Neutrophil (primary cell): Measurements from ENCODE around the gene KEL.

Experiments used
- H3K27ac ChIP-seq: fragments of 200-600 bp; sonication (generic); 2 replicates; pipeline ENCODE4 v1.5.1; 2016; ENCODE audit warnings: mild to moderate bottlenecking, moderate library complexity
- H3K27me3 ChIP-seq: fragments of 200-600 bp; sonication (generic); 2 replicates; pipeline ENCODE4 v1.6.0; 2016; ENCODE audit warnings: mild to moderate bottlenecking
- H3K36me3 ChIP-seq: fragments of 200-600 bp; sonication (generic); 2 replicates; pipeline ENCODE4 v1.5.1; 2017
- H3K4me1 ChIP-seq, 2 experiments: fragments of 200-600 bp in 1 of 2; sonication (generic) in 1 of 2; 1 replicate in 1 of 2; 2 replicates in 1 of 2; pipeline versions ENCODE4 v1.5.1 to v1.6.1; 2013 to 2016; ENCODE audit warnings: low read depth in 1 of 2, low read length in 1 of 2, mild to moderate bottlenecking in 1 of 2, moderate library complexity in 1 of 2; ENCODE audit not compliant: control insufficient read depth in 1 of 2, insufficient read depth in 1 of 2
- H3K4me3 ChIP-seq, 2 experiments: fragments of 200-600 bp in 1 of 2; sonication (generic) in 1 of 2; 1 replicate in 1 of 2; 2 replicates in 1 of 2; pipeline ENCODE4 v1.5.1; 2013 to 2016; ENCODE audit warnings: low read depth in 1 of 2, low read length in 1 of 2, mild to moderate bottlenecking in 1 of 2, moderate library complexity in 1 of 2
- H3K9me3 ChIP-seq: fragments of 200-600 bp; sonication (generic); 2 replicates; pipeline ENCODE4 v1.5.1; 2016
- CTCF ChIP-seq: fragments of 200-600 bp; sonication (generic); IDR thresholded peaks from 2 replicates; pipeline ENCODE4 v1.5.1; 2016; ENCODE audit warnings: antibody characterized with exemption

Gene KEL

GRCh38 chr7:142919656-142920055, 42.5 kb downstream of the KEL start:
- Histone ChIP-seq H3K27me3 (peaks cover 8% of the 10 kb centered on the region), H3K36me3 (no peaks in the 10 kb centered on the region), H3K9me3 (no peaks in the 10 kb centered on the region), H3K4me1 (no peaks in the 10 kb centered on the region), H3K4me3 (no peak overlapping the region), H3K27ac (no peak overlapping the region)
- TF ChIP-seq CTCF, result no peak

- Histone ChIP-seq H3K9me3 (no peaks in the 10 kb centered on the region), H3K27ac (no peak overlapping the region), H3K27me3 (peaks cover 8% of the 10 kb centered on the region), H3K4me3 (no peak overlapping the region), H3K4me1 (no peaks in the 10 kb centered on the region), H3K36me3 (no peaks in the 10 kb centered on the region)
- no peak for TF ChIP-seq CTCF
These were observed 43.3 kb downstream of the KEL start for GRCh38 chr7:142918901-142919300.

- Histone ChIP-seq H3K36me3 (no peaks in the 10 kb centered on the region), H3K27me3 (peaks cover 8% of the 10 kb centered on the region), H3K4me3 (no peak overlapping the region), H3K4me1 (no peaks in the 10 kb centered on the region), H3K9me3 (no peaks in the 10 kb centered on the region), H3K27ac (no peak overlapping the region)
- no peak for TF ChIP-seq CTCF
These were observed 44.7 kb downstream of the KEL start for GRCh38 chr7:142917447-142917846.

GRCh38 chr7:142916508-142916907, 45.7 kb downstream of the KEL start:
- H3K9me3 ChIP-seq, result no peaks in the 10 kb centered on the region
- TF ChIP-seq CTCF, result no peak
- no peaks in the 10 kb centered on the region for H3K4me1 ChIP-seq
- peaks cover 8% of the 10 kb centered on the region for H3K27me3 ChIP-seq
- no peak overlapping the region for H3K4me3 ChIP-seq
- H3K36me3 ChIP-seq, result no peaks in the 10 kb centered on the region
- H3K27ac ChIP-seq, result no peak overlapping the region

GRCh38 chr7:142915315-142915714, 46.8 kb downstream of the KEL start:
- no peak for TF ChIP-seq CTCF
- H3K27me3 ChIP-seq, result peaks cover 8% of the 10 kb centered on the region
- H3K4me1 ChIP-seq, result peaks cover 4 to 5% of the 10 kb centered on the region in 2 experiments
- H3K36me3 ChIP-seq, result no peaks in the 10 kb centered on the region
- H3K4me3 ChIP-seq, result no peak overlapping the region
- no peak overlapping the region for H3K27ac ChIP-seq
- H3K9me3 ChIP-seq, result no peaks in the 10 kb centered on the region

- H3K27me3 ChIP-seq, result peaks cover 8% of the 10 kb centered on the region
- TF ChIP-seq CTCF, result no peak
- H3K27ac ChIP-seq, result no peak overlapping the region
- H3K9me3 ChIP-seq, result no peaks in the 10 kb centered on the region
- H3K4me1 ChIP-seq, result peaks cover 7 to 17% of the 10 kb centered on the region in 2 experiments
- no peaks in the 10 kb centered on the region for H3K36me3 ChIP-seq
- H3K4me3 ChIP-seq, result no peak overlapping the region
These were observed 48.0 kb downstream of the KEL start for GRCh38 chr7:142914121-142914520.
